NCI-H146 treated with DMSO at 0.1 percent for 48 hours (cell line): ENCODE data around the gene ABCB9.

Experiments
- DNase-seq: peaks from one replicate; lab custom pipeline; 2025; ENCODE audit not compliant: unreplicated experiment; lab: John Stamatoyannopoulos, UW

Gene ABCB9

GRCh38 chr12:122995503-122996187 is 29.4 kb upstream of the ABCB9 start:
- DNase-seq, result no peak

- no peak for DNase-seq
These were observed 28.7 kb upstream of the ABCB9 start for GRCh38 chr12:122994781-122995502.

- no peak for DNase-seq
These were observed 27.9 kb upstream of the ABCB9 start for GRCh38 chr12:122994140-122994675.

GRCh38 chr12:122992386-122992785 is 26.1 kb upstream of the ABCB9 start:
- DNase-seq, result no peak

GRCh38 chr12:122991623-122992275 is 25.5 kb upstream of the ABCB9 start:
- no peak for DNase-seq

GRCh38 chr12:122990961-122991622 is 24.8 kb upstream of the ABCB9 start:
- DNase-seq, result no peak

- no peak for DNase-seq
These were observed 24.3 kb upstream of the ABCB9 start for GRCh38 chr12:122990561-122990960.

GRCh38 chr12:122989874-122990419 is 23.7 kb upstream of the ABCB9 start:
- DNase-seq, result no peak

GRCh38 chr12:122989225-122989839 is 23.1 kb upstream of the ABCB9 start:
- no peak for DNase-seq

- DNase-seq, result no peak
These were observed 22.4 kb upstream of the ABCB9 start for GRCh38 chr12:122988612-122989212.

GRCh38 chr12:122988036-122988435 is 21.8 kb upstream of the ABCB9 start:
- DNase-seq, result no peak

GRCh38 chr12:122987086-122987951 is 21.1 kb upstream of the ABCB9 start:
- DNase-seq, result no peak

- no peak for DNase-seq
These were observed 20.1 kb upstream of the ABCB9 start for GRCh38 chr12:122986258-122986871.

GRCh38 chr12:122985338-122986257 is 19.3 kb upstream of the ABCB9 start:
- no peak for DNase-seq

GRCh38 chr12:122984612-122985337 is 18.5 kb upstream of the ABCB9 start:
- no peak for DNase-seq

GRCh38 chr12:122983789-122984515 is 17.7 kb upstream of the ABCB9 start:
- DNase-seq, result no peak
